ENCODE results near the gene RPS6KB2. TPM values are rescaled to one million over a fixed set of nuclear protein-coding genes. Genes with fewer than 3 reads are reported as not detected.
A peak's percentile ranks its signal among the peaks of the same experiment; 100 is the strongest.

Gene RPS6KB2
- total RNA-seq, 1 experiment from 2014 or later, result 49.8 TPM

DNA sequence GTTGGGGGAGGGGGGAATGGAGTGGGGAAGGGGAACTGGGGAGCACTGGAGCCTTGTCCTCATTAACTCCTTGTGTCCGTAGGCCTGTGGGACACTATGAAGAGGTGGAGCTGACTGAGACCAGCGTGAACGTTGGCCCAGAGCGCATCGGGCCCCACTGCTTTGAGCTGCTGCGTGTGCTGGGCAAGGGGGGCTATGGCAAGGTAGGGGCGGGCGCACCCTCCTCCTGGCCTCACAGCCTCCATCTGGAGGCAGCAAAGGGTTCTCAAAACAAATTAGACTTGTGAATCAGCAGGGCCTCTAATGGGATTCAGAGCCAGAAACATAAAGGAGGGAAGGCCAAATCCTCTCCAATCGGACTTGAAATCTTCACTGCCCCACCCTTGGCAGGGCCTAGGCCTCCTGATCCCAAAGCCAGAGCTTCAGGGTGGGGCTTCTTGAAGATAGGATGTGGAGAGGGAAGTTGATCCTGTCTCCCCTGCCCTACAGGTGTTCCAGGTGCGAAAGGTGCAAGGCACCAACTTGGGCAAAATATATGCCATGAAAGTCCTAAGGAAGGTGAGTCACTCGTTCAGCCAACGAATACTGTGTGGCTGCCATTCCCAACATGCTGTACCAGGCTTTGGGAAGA lies 859 bp downstream of the RPS6KB2 start:
- H3K4me1 Mint-ChIP-seq (ENCODE audit: insufficient read depth, unreplicated experiment), result no peaks in the 10 kb centered on the region
- TF ChIP-seq, protein P1, sequence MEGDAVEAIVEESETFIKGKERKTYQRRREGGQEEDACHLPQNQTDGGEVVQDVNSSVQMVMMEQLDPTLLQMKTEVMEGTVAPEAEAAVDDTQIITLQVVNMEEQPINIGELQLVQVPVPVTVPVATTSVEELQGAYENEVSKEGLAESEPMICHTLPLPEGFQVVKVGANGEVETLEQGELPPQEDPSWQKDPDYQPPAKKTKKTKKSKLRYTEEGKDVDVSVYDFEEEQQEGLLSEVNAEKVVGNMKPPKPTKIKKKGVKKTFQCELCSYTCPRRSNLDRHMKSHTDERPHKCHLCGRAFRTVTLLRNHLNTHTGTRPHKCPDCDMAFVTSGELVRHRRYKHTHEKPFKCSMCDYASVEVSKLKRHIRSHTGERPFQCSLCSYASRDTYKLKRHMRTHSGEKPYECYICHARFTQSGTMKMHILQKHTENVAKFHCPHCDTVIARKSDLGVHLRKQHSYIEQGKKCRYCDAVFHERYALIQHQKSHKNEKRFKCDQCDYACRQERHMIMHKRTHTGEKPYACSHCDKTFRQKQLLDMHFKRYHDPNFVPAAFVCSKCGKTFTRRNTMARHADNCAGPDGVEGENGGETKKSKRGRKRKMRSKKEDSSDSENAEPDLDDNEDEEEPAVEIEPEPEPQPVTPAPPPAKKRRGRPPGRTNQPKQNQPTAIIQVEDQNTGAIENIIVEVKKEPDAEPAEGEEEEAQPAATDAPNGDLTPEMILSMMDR (IDR thresholded peaks at IDR 0.05; ENCODE audit: unreplicated experiment), result no peak
- DNase-seq (ENCODE audit: unreplicated experiment), result no peak
- ChIA-PET POLR2A (interaction anchor here (0.7 to 2.9 kb wide), 18 partner anchors 8 to 836 kb away, joined by 3 to 32 read pairs (median 3); partner anchors contain the start of genes AIP, CCDC87, CCS and CORO1B), CTCF (interaction anchor here (0.6 to 2.1 kb wide), 6 partner anchors 8 to 76 kb away, joined by 3 to 7 read pairs (median 4); partner anchors contain the start of genes PITPNM1, PPP1CA and PTPRCAP)
- H3K36me3 Mint-ChIP-seq (ENCODE audit: insufficient read depth, unreplicated experiment), result peaks cover 42% of the 10 kb centered on the region
- intact Hi-C loops (cut with micrococcal nuclease), result no loop called here
- peak overlapping the region; percentile 96 for H3K4me3 Mint-ChIP-seq (ENCODE audit: unreplicated experiment)
- H3K27ac Mint-ChIP-seq (ENCODE audit: low read depth, unreplicated experiment), result peak overlapping the region; percentile 92
- TSS peak; percentile 44 for BruUV-seq (replicated peaks)
- H3K27me3 Mint-ChIP-seq (ENCODE audit: insufficient read depth, unreplicated experiment), result no peaks in the 10 kb centered on the region
- no peaks in the 10 kb centered on the region for H3K9me3 Mint-ChIP-seq (ENCODE audit: unreplicated experiment)

GRCh38 chr11:67429722-67430121 lies 1.4 kb downstream of the RPS6KB2 start:
- intact Hi-C loops (cut with micrococcal nuclease), result no loop called here
- peak overlapping the region; percentile 96 for H3K4me3 Mint-ChIP-seq (ENCODE audit: unreplicated experiment)
- TF ChIP-seq, protein P1 (IDR thresholded peaks at IDR 0.05; ENCODE audit: unreplicated experiment), result no peak
- H3K27ac Mint-ChIP-seq (ENCODE audit: low read depth, unreplicated experiment), result no peak overlapping the region
- H3K9me3 Mint-ChIP-seq (ENCODE audit: unreplicated experiment), result no peaks in the 10 kb centered on the region
- no peaks in the 10 kb centered on the region for H3K4me1 Mint-ChIP-seq (ENCODE audit: insufficient read depth, unreplicated experiment)
- CTCF ChIA-PET, result interaction anchor here (0.9 to 2.1 kb wide), 2 partner anchors 16 to 29 kb away, joined by 5 to 7 read pairs; partner anchors contain the start of gene PPP1CA
- BruUV-seq (replicated peaks), result no TSS peak
- no peak for DNase-seq (ENCODE audit: unreplicated experiment)
- POLR2A ChIA-PET, result interaction anchor here (0.6 to 2.9 kb wide), 8 partner anchors 9 to 99 kb away, joined by 3 to 32 read pairs (median 12); partner anchors contain the start of genes CORO1B and PPP1CA
- H3K36me3 Mint-ChIP-seq (ENCODE audit: insufficient read depth, unreplicated experiment), result peaks cover 42% of the 10 kb centered on the region
- H3K27me3 Mint-ChIP-seq (ENCODE audit: insufficient read depth, unreplicated experiment), result no peaks in the 10 kb centered on the region

DNA sequence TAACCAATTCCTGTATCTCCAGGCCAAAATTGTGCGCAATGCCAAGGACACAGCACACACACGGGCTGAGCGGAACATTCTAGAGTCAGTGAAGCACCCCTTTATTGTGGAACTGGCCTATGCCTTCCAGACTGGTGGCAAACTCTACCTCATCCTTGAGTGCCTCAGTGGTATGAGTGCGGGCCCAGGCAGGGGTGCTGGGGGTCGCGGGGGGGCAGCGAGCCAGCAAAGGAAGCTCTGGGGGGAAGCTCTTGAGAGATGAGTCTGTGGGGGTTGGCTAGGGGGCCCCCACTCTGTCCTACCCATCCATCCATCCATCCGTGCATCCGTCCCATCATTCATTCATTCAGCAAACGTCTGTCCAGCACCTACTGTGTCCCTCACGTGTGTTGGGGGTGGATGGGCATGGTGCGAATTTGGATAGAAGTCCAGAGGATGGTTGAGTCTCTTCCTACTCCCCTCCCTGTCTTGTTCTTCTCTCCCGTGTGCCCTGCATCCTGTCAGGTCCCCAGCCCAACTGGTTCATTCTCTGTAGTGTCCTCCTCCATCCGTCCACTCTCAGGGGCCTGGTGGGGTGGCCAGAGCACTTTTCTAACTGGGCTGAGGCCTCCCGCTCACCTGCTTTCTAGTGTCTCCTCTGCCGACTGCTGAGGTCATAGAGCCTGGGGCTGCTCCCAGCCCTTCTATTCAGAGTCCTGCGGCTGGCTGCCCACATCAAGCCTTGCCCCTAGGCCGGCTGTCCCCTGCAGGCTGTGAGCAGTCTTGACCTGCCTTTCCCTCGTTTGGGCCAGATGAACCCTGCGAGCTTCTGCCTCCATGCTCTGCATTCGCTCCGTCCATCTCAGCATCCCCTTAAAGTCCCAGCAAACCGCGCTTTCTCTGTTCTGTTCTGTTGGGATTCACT lies 3.3 kb downstream of the RPS6KB2 start:
- Mint-ChIP-seq H3K27me3 (ENCODE audit: insufficient read depth, unreplicated experiment) (no peaks in the 10 kb centered on the region), H3K4me3 (ENCODE audit: unreplicated experiment) (no peak overlapping the region), H3K27ac (ENCODE audit: low read depth, unreplicated experiment) (no peak overlapping the region), H3K4me1 (ENCODE audit: insufficient read depth, unreplicated experiment) (no peaks in the 10 kb centered on the region), H3K36me3 (ENCODE audit: insufficient read depth, unreplicated experiment) (peaks cover 55% of the 10 kb centered on the region), H3K9me3 (ENCODE audit: unreplicated experiment) (no peaks in the 10 kb centered on the region)
- TF ChIP-seq, protein P1 (IDR thresholded peaks at IDR 0.05; ENCODE audit: unreplicated experiment), result no peak
- BruUV-seq (replicated peaks), result no TSS peak
- DNase-seq (ENCODE audit: unreplicated experiment), result no peak
- ChIA-PET POLR2A (interaction anchor here (1.7 kb wide), 1 partner anchor 30 kb away, joined by 4 read pairs; the partner anchor contains the start of gene PPP1CA), CTCF (interaction anchor here (0.6 kb wide), 1 partner anchor 30 kb away, joined by 3 read pairs; no protein-coding TSS in a partner anchor)
- intact Hi-C loops (cut with micrococcal nuclease), result no loop called here

All from MCF 10A (cell line).